Colonic mucosa (tissue), 4 donors: ENCODE measurements around the gene IFT22. TPM values are rescaled to one million over a fixed set of nuclear protein-coding genes. Genes with fewer than 3 reads are reported as not detected.

ENCODE experiments used
- DNase-seq: peaks from one replicate; pipeline ENCODE4 v3.0.0-alpha.2; 2020
- H3K27ac ChIP-seq: fragments of 200-600 bp; one replicate; pipeline ENCODE4 v1.8.0; 2021
- H3K27me3 ChIP-seq: fragments of 200-600 bp; one replicate; pipeline ENCODE4 v1.8.0; 2021
- H3K36me3 ChIP-seq: fragments of 200-600 bp; one replicate; pipeline ENCODE4 v1.8.0; 2021
- H3K4me1 ChIP-seq: fragments of 200-600 bp; one replicate; pipeline ENCODE4 v1.8.0; 2021; ENCODE audit warnings: mild to moderate bottlenecking
- H3K4me3 ChIP-seq: fragments of 200-600 bp; one replicate; pipeline ENCODE4 v1.8.0; 2021
- H3K9ac ChIP-seq, 2 donors: one replicate each; pipeline ENCODE4 v1.7.0; 2013; ENCODE audit warnings: control low read depth in 2 of 2, low read depth in 2 of 2, low read length in 2 of 2
- H3K9me3 ChIP-seq: fragments of 200-600 bp; one replicate; pipeline ENCODE4 v1.8.0; 2021
- CTCF ChIP-seq: fragments of 200-600 bp; IDR thresholded peaks from one replicate; pipeline ENCODE4 v1.8.0; 2022; ENCODE audit warnings: antibody characterized with exemption, mild to moderate bottlenecking
- intact Hi-C: fragments of 100-400 bp; cut with DNase I; formaldehyde crosslinking; loops from one replicate; pipeline ENCODE4 v1.14.1; 2022
- total RNA-seq, 2 donors: library from RNA; stranded (reverse); fragmentation: NEBNext Ultra II Directional in 1 of 2; extraction: Animal tissue kit (Norgen Biotek cat#: 25700) in 1 of 2; gene quantifications; one replicate each; pipeline ENCODE4 v1.2.1, GENCODE V29; 2021
- donor health status: healthy.
- donor health status: DM: no; HTN: no; CAD: no.
- donor health status: DM: no; HTN: no; CAD: no.

Gene IFT22
- total RNA-seq, 2 donors from 2014 or later: 11.3 to 12.9 TPM

GRCh38 chr7:101328159-101328558, 6.5 kb upstream of the IFT22 start:
- Histone ChIP-seq H3K36me3 (no peaks in the 10 kb centered on the region), H3K4me3 (no peak overlapping the region)

DNA sequence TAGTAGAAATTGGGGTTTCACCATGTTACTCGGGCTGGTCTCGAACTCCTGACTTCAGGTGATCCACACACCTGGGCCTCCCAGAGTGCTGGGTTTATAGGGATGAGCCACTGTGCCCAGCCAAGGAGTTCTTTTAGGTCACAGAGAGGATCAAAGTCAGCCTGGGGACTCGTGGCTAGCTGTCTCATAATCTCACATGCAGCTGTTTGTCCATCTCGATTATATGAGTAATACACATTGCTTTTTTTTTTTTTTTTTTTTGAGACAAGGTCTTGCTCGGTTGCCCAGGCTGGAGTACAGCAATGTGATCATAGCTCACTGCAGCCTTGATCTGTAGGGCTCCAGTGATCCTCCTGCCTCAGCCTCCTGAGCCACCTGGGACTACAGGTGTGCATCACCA, 2.2 kb downstream of the IFT22 start:
- peaks cover 5% of the 10 kb centered on the region for H3K4me1 ChIP-seq
- no peaks in the 10 kb centered on the region for H3K36me3 ChIP-seq
- H3K4me3 ChIP-seq: no peak overlapping the region
- intact Hi-C loops: no loop called here
- H3K27me3 ChIP-seq: no peaks in the 10 kb centered on the region
- H3K9ac ChIP-seq: no peak overlapping the region
- H3K27ac ChIP-seq: no peak overlapping the region
- no peaks in the 10 kb centered on the region for H3K9me3 ChIP-seq
- no peak for TF ChIP-seq CTCF
- DNase-seq: no peak

More at GRCh38 chr7:101328159-101328558, 6.5 kb upstream of the IFT22 start:
- no peak for TF ChIP-seq CTCF
- Histone ChIP-seq H3K9ac (no peak overlapping the region), H3K4me1 (no peaks in the 10 kb centered on the region), H3K9me3 (no peaks in the 10 kb centered on the region), H3K27me3 (no peaks in the 10 kb centered on the region), H3K27ac (no peak overlapping the region)
- DNase-seq: no peak
- intact Hi-C loops: no loop called here

DNA sequence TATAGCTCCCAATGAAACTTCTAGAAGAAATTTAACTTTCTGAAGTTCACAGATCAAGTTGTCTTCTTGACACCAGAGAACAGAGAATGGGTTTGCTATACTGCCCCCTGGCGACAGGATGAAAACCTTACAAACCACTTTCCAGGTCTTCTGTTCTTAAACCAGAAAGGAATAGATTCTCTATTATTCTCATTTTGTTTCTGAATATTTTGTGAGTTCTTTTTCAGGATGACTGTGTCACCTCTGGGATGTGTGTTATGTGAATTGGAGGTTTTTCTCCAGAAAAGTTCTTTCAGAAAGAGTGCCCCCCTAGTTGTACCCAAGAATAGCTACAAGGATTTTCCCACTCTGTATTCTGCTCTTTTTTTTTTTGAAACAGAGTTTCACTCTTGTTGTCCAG, 6.3 kb downstream of the IFT22 start:
- Histone ChIP-seq H3K36me3 (no peaks in the 10 kb centered on the region), H3K27ac (no peak overlapping the region), H3K9ac (no peak overlapping the region), H3K4me3 (no peak overlapping the region), H3K27me3 (no peaks in the 10 kb centered on the region), H3K9me3 (no peaks in the 10 kb centered on the region), H3K4me1 (no peaks in the 10 kb centered on the region)
- peak; percentile 73 for TF ChIP-seq CTCF
- intact Hi-C loops: no loop called here
- peak; percentile 58 for DNase-seq

DNA sequence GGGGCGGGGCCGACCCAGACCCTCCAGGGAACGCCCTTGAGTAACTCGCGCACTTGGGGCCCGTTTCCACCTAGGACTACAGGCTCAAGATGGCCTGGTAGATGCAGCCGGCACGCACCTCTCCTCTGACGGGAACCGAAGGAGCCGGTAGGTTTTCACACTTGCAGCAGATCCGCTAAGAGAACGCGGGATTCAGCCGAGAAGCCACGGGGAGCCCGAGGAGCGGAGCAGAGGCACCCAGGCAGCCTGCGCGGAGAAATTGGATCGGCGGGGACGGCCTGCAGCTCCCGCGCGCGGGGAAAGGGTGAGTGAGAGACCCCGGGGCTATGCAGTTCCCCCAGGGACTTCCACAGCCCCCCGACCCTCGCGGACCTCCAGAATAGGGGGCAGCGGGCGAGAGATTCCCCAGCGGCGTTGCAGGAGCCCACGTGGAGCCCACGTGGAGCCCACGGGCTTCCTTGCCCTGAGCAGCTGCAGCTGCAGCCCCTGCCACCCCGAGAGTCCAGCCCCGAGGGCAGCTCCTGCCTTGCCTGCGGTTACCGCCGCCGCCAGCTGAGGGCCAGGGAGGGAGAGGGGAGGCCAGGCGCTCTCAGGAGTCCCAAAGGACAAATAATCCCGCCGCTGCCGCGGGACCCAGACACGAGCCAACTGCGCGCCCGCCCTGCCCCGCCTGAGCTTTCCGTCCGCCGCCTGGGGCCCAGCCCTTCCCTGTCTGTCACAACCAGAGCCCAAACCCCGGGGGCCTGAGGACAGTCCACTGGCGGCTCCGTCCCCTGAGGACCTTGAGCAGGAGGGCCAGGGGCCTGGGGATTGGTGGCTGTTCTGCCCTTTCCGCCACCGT, 13.1 kb downstream of the IFT22 start:
- H3K4me1 ChIP-seq: no peaks in the 10 kb centered on the region
- H3K4me3 ChIP-seq: peak overlapping the region; percentile 47
- H3K27ac ChIP-seq: no peak overlapping the region
- no peaks in the 10 kb centered on the region for H3K36me3 ChIP-seq
- peak; percentile 86 for DNase-seq
- peak overlapping the region in 1 of 2 donors; percentile 35 for H3K9ac ChIP-seq
- peaks cover 3% of the 10 kb centered on the region for H3K27me3 ChIP-seq
- TF ChIP-seq CTCF: no peak
- intact Hi-C loops: no loop called here
- no peaks in the 10 kb centered on the region for H3K9me3 ChIP-seq

- H3K4me1 ChIP-seq: no peaks in the 10 kb centered on the region
- intact Hi-C loops: no loop called here
- no peak for TF ChIP-seq CTCF
- H3K4me3 ChIP-seq: no peak overlapping the region
- no peaks in the 10 kb centered on the region for H3K9me3 ChIP-seq
- no peaks in the 10 kb centered on the region for H3K36me3 ChIP-seq
- H3K27ac ChIP-seq: no peak overlapping the region
- H3K27me3 ChIP-seq: peaks cover 22% of the 10 kb centered on the region
- no peak overlapping the region for H3K9ac ChIP-seq
- no peak for DNase-seq
Measured at GRCh38 chr7:101306307-101306706, 15.3 kb downstream of the IFT22 start.
